Measurements from ENCODE around the gene LHFPL3. TPM values are rescaled to one million over a fixed set of nuclear protein-coding genes. Genes with fewer than 3 reads are reported as not detected.

The LHFPL3 gene
- total and polyA plus RNA-seq, 9 of the 15 experiments (the other 6 are each of a cell fraction or from before 2014, with no cell fraction given), result 0.21 to 0.52 TPM; not detected in 7

DNA sequence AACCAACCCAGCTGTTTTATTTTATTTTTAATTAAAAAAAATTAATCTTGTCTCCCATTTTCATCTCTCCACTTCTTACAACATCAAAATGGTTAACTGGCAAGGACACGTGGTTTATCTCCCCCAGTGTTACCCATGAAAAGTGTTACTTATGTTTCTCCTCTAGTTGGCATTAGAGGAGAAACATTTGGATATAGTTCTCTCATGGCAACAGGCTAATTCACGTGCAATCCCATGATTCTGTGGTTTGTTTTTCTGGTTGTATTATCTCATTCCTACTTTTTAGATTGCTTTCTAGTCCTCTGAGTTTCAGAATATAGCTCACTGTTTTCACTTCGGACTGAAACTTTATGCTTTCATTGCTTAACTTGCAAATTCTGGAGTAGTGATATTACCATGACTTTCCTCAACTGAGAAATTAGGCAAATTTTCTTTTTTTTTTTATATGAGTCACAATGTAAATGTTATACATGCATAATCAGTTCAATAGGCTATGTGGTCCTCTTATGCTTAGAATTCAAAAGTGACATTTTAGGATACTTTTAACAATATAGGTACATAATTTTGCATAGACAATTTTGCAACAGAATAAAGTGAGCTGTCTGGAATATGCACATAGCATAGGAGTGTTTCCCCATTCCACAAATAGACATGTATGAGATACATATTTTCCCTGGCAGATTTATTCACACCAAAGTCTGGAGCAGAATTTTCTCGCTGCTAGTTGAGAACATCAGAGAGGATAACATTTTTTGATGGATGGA, 43.0 kb downstream of the LHFPL3 start:
- no peak for ATAC-seq
- Histone ChIP-seq H3K9me1 (ENCODE audit: control insufficient read depth, insufficient read depth, low read length) (no peaks in the 10 kb centered on the region), H3K36me3 (ENCODE audit: control insufficient read depth, insufficient read depth, low read length) (no peaks in the 10 kb centered on the region), H3K27me3 (ENCODE audit: control insufficient read depth in 2 of 2, insufficient read depth in 2 of 2, low read length in 2 of 2) (peaks cover 0 to 2% of the 10 kb centered on the region in 2 experiments; a peak in 1 of 5 replicates), H3K4me2 (ENCODE audit: insufficient read depth, low read length) (no peak overlapping the region), H2AFZ (ENCODE audit: low read depth, low read length) (no peak overlapping the region), H3K27ac (ENCODE audit: extremely low read depth, low read depth, low read length) (no peak overlapping the region), H3K4me1 (replicated peaks in 1 of 2; ENCODE audit: control insufficient read depth in 2 of 2, insufficient read depth in 2 of 2, low read length in 2 of 2) (no peaks in the 10 kb centered on the region), H3K4me3 (no peak overlapping the region), H3K9me3 (replicated peaks; ENCODE audit: control insufficient read depth, insufficient read depth, low read depth, low read length) (no peaks in the 10 kb centered on the region), H3K79me2 (ENCODE audit: control insufficient read depth, insufficient read depth, low read length) (no peaks in the 10 kb centered on the region), H3K9ac (ENCODE audit: insufficient read depth in 1 of 2, low read depth in 2 of 2, low read length in 2 of 2) (no peak overlapping the region), H4K20me1 (replicated peaks; ENCODE audit: control insufficient read depth, insufficient read depth, low read length) (no peaks in the 10 kb centered on the region)
- POLR2A ChIA-PET, result no interaction called here
- DNase-seq (ENCODE audit: extremely low read depth in 1 of 4, low spot score in 3 of 4), result no peak
- no peak for TF ChIP-seq CEBPG (CRISPR knock-in tag; IDR thresholded peaks at IDR 0.05)
- no peak for TF ChIP-seq CEBPG (tag; conservative IDR thresholded peaks at IDR 0.05 in 1 of 2, IDR thresholded peaks at IDR 0.05 in 1 of 2)
- no peak for TF ChIP-seq PHTF2 (CRISPR knock-in tag; IDR thresholded peaks at IDR 0.05)
- TF ChIP-seq ZEB2 (IDR thresholded peaks at IDR 0.05), result no peak
- no peak for TF ChIP-seq HLTF (IDR thresholded peaks at IDR 0.05)
- TF ChIP-seq, protein P1, sequence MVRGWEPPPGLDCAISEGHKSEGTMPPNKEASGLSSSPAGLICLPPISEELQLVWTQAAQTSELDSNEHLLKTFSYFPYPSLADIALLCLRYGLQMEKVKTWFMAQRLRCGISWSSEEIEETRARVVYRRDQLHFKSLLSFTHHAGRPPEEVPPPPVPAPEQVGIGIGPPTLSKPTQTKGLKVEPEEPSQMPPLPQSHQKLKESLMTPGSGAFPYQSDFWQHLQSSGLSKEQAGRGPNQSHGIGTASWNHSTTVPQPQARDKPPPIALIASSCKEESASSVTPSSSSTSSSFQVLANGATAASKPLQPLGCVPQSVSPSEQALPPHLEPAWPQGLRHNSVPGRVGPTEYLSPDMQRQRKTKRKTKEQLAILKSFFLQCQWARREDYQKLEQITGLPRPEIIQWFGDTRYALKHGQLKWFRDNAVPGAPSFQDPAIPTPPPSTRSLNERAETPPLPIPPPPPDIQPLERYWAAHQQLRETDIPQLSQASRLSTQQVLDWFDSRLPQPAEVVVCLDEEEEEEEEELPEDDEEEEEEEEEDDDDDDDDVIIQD (CRISPR knock-in tag; IDR thresholded peaks at IDR 0.05), result no peak
- TF ChIP-seq ZNF143 (CRISPR knock-in tag; IDR thresholded peaks at IDR 0.05), result no peak
- WGBS (ENCODE audit: insufficient coverage, low coverage, missing lambda C conversion rate), result 0% methylated on average over 4 of the region's 4 CpGs
- FAIRE-seq, result no peak
- intact Hi-C loops (cut with micrococcal nuclease) (no loop called here), in situ Hi-C loops (cut with MboI) (no loop called here)
- no TSS peak for BruUV-seq (replicated peaks)
- CTCF ChIA-PET (ENCODE audit: low intra/inter-chr PET ratio), result no interaction called here

All from K562 (cell line).